ENCODE data around the gene EPS15. TPM values are rescaled to one million over a fixed set of nuclear protein-coding genes. Genes with fewer than 3 reads are reported as not detected.

Gene EPS15
- total and polyA plus RNA-seq, 10 donors = 24.2 to 142 (median 126) TPM

- intact Hi-C loops (cut with DNase I; ENCODE audit: low total_unique reads) = no loop called here
- no peak for DNase-seq
- Histone ChIP-seq H3K9me3 (peaks cover 0 to 17% (median 11%) of the 10 kb centered on the region in 8 donors), H3K27ac (peak overlapping the region in 2 of 8 donors; percentile 37 to 52), H3K36me3 (peaks cover 0 to 75% (median 18%) of the 10 kb centered on the region in 6 donors), H3K4me1 (peaks cover 8 to 53% (median 29%) of the 10 kb centered on the region in 6 donors), H3K27me3 (replicated peaks in 1 of 7) (no peaks in the 10 kb centered on the region), H3K4me3 (no peak overlapping the region)
- no peak for TF ChIP-seq CTCF (IDR thresholded peaks at IDR 0.05 in 8 of 11, conservative IDR thresholded peaks at IDR 0.05 in 3 of 11)
- no peak for TF ChIP-seq POLR2A (IDR thresholded peaks at IDR 0.05)
- TF ChIP-seq POLR2AphosphoS5 (IDR thresholded peaks at IDR 0.05) = no peak
- 82 to 99% (median 90%) methylated on average over 3 of the region's 3 CpGs for WGBS, 5 donors
Observed at GRCh38 chr1:51425955-51426354, 93.1 kb downstream of the EPS15 start.

- Histone ChIP-seq H3K27ac (peak overlapping the region in 2 of 8 donors; percentile 7 to 52), H3K4me1 (peaks cover 8 to 47% (median 26%) of the 10 kb centered on the region in 6 donors), H3K9me3 (peaks cover 0 to 17% (median 11%) of the 10 kb centered on the region in 8 donors), H3K27me3 (replicated peaks in 1 of 7) (no peaks in the 10 kb centered on the region), H3K36me3 (peaks cover 0 to 82% (median 24%) of the 10 kb centered on the region in 6 donors), H3K4me3 (no peak overlapping the region)
- DNase-seq = no peak
- 96 to 100% (median 98%) methylated on average over 1 of the region's 1 CpG for WGBS, 5 donors
- TF ChIP-seq POLR2A (IDR thresholded peaks at IDR 0.05) (no peak), POLR2AphosphoS5 (IDR thresholded peaks at IDR 0.05) (no peak), CTCF (IDR thresholded peaks at IDR 0.05 in 8 of 11, conservative IDR thresholded peaks at IDR 0.05 in 3 of 11) (no peak)
- intact Hi-C loops (cut with DNase I; ENCODE audit: low total_unique reads) = no loop called here
Observed at GRCh38 chr1:51425273-51425672, 93.8 kb downstream of the EPS15 start.

- Histone ChIP-seq H3K27me3 (replicated peaks in 1 of 7) (no peaks in the 10 kb centered on the region), H3K27ac (peak overlapping the region in 4 of 8 donors; percentile 15 to 39 (median 28)), H3K4me1 (peaks cover 0 to 37% (median 16%) of the 10 kb centered on the region in 6 donors), H3K4me3 (no peak overlapping the region), H3K36me3 (peaks cover 0 to 83% (median 25%) of the 10 kb centered on the region in 6 donors), H3K9me3 (peaks cover 0 to 10% (median 7%) of the 10 kb centered on the region in 8 donors)
- intact Hi-C loops (cut with DNase I; ENCODE audit: low total_unique reads) = no loop called here
- DNase-seq = no peak
- WGBS, 5 donors = 70 to 92% (median 85%) methylated on average over 7 of the region's 7 CpGs
- TF ChIP-seq CTCF (IDR thresholded peaks at IDR 0.05 in 8 of 11, conservative IDR thresholded peaks at IDR 0.05 in 3 of 11) = no peak
Observed at GRCh38 chr1:51423073-51423821, 95.8 kb downstream of the EPS15 start.

GRCh38 chr1:51422367-51423072, 96.5 kb downstream of the EPS15 start:
- DNase-seq = no peak
- WGBS, 5 donors = 80 to 86% (median 84%) methylated on average over 8 of the region's 8 CpGs

More at GRCh38 chr1:51422367-51423072, 96.5 kb downstream of the EPS15 start:
- peaks cover 0 to 37% (median 16%) of the 10 kb centered on the region in 6 donors for H3K4me1 ChIP-seq
- peaks cover 0 to 3% (median 0%) of the 10 kb centered on the region in 8 donors for H3K9me3 ChIP-seq
- intact Hi-C loops (cut with DNase I; ENCODE audit: low total_unique reads) = no loop called here
- H3K4me3 ChIP-seq = no peak overlapping the region
- H3K36me3 ChIP-seq = peaks cover 0 to 83% (median 24%) of the 10 kb centered on the region in 6 donors
- H3K27ac ChIP-seq = peak overlapping the region in 3 of 8 donors; percentile 17 to 26 (median 18)
- no peaks in the 10 kb centered on the region for H3K27me3 ChIP-seq (replicated peaks in 1 of 7)
- TF ChIP-seq CTCF (IDR thresholded peaks at IDR 0.05 in 8 of 11, conservative IDR thresholded peaks at IDR 0.05 in 3 of 11) (no peak), POLR2A (IDR thresholded peaks at IDR 0.05) (no peak)

Data from spleen (tissue), 11 donors.